Esophagus muscularis mucosa (tissue), 4 donors: ENCODE measurements around the gene PHYHIPL.

Source experiments
- CTCF ChIP-seq, 3 experiments: fragments of 200-600 bp in 2 of 3; fragments of 450-650 bp in 1 of 3; sonication (generic) in 2 of 3; IDR thresholded peaks; one replicate each; pipeline ENCODE4 v1.5.1; 2017 to 2019; ENCODE audit warnings: antibody characterized with exemption in 3 of 3, mild to moderate bottlenecking in 2 of 3, moderate library complexity in 1 of 3
- EP300 ChIP-seq: sonication (generic); formaldehyde crosslinking; IDR thresholded peaks from one replicate; pipeline ENCODE4 v1.6.1; 2017; ENCODE audit warnings: antibody characterized with exemption
- POLR2A ChIP-seq: fragments of 450-650 bp; IDR thresholded peaks from one replicate; pipeline ENCODE4 v1.6.1; 2017; ENCODE audit warnings: antibody characterized with exemption, moderate library complexity, mild to moderate bottlenecking, low read depth

GRCh38 chr10:59131666-59132065, 44.8 kb upstream of the PHYHIPL start:
- TF ChIP-seq CTCF (IDR thresholded peaks at IDR 0.05), result no peak
- no peak for TF ChIP-seq POLR2A
- no peak for TF ChIP-seq EP300
